ENCODE data around the gene KAZALD1. TPM values are rescaled to one million over a fixed set of nuclear protein-coding genes. Genes with fewer than 3 reads are reported as not detected.
A peak's percentile ranks its signal among the peaks of the same experiment; 100 is the strongest.

KAZALD1 gene
- total RNA-seq, 1 experiment from 2014 or later, result 1.8 TPM

- Mint-ChIP-seq H3K27ac (ENCODE audit: unreplicated experiment) (no peak overlapping the region), H3K4me3 (ENCODE audit: low read depth, unreplicated experiment) (no peak overlapping the region), H3K9me3 (ENCODE audit: low read depth, unreplicated experiment) (no peaks in the 10 kb centered on the region), H3K27me3 (ENCODE audit: unreplicated experiment) (no peaks in the 10 kb centered on the region), H3K4me1 (ENCODE audit: low read depth, unreplicated experiment) (peaks cover 27% of the 10 kb centered on the region), H3K36me3 (ENCODE audit: insufficient read depth, unreplicated experiment) (peaks cover 25% of the 10 kb centered on the region)
- BruUV-seq (replicated peaks), result no TSS peak
- intact Hi-C loops (cut with micrococcal nuclease; ENCODE audit: unreplicated experiment), result no loop called here
- DNase-seq, result no peak
- CTCF ChIA-PET, result no interaction called here
- TF ChIP-seq, protein P1, sequence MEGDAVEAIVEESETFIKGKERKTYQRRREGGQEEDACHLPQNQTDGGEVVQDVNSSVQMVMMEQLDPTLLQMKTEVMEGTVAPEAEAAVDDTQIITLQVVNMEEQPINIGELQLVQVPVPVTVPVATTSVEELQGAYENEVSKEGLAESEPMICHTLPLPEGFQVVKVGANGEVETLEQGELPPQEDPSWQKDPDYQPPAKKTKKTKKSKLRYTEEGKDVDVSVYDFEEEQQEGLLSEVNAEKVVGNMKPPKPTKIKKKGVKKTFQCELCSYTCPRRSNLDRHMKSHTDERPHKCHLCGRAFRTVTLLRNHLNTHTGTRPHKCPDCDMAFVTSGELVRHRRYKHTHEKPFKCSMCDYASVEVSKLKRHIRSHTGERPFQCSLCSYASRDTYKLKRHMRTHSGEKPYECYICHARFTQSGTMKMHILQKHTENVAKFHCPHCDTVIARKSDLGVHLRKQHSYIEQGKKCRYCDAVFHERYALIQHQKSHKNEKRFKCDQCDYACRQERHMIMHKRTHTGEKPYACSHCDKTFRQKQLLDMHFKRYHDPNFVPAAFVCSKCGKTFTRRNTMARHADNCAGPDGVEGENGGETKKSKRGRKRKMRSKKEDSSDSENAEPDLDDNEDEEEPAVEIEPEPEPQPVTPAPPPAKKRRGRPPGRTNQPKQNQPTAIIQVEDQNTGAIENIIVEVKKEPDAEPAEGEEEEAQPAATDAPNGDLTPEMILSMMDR (IDR thresholded peaks at IDR 0.05; ENCODE audit: unreplicated experiment), result no peak
Observed at GRCh38 chr10:101040061-101040460, 21.7 kb upstream of the KAZALD1 start.

DNA sequence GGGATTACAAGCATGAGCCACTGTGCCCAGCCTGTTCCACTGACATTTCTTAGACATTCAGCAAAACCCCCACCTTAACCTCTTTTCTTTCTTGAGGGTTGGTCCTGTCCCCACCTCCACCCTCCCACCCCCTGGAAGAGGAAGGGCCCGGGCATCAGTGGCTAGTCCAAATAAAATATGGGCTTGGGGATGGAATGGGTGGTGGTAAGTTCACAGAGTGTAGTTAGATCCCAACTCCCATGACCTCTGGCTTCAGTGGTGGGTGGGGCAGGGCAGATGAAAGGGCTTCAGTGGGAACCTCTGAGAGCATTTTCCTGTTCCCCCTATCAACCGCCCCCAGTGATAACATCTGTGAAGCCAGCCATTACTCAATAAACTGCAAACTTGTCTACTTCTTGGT is 20.9 kb upstream of the KAZALD1 start:
- intact Hi-C loops (cut with micrococcal nuclease; ENCODE audit: unreplicated experiment), result no loop called here
- DNase-seq, result no peak
- H3K36me3 Mint-ChIP-seq (ENCODE audit: insufficient read depth, unreplicated experiment), result peaks cover 25% of the 10 kb centered on the region
- no peaks in the 10 kb centered on the region for H3K9me3 Mint-ChIP-seq (ENCODE audit: low read depth, unreplicated experiment)
- peak overlapping the region; percentile 30 for H3K27ac Mint-ChIP-seq (ENCODE audit: unreplicated experiment)
- BruUV-seq (replicated peaks), result no TSS peak
- TF ChIP-seq, protein P1 (IDR thresholded peaks at IDR 0.05; ENCODE audit: unreplicated experiment), result no peak
- H3K4me1 Mint-ChIP-seq (ENCODE audit: low read depth, unreplicated experiment), result peaks cover 27% of the 10 kb centered on the region
- H3K27me3 Mint-ChIP-seq (ENCODE audit: unreplicated experiment), result peaks cover 2% of the 10 kb centered on the region
- no peak overlapping the region for H3K4me3 Mint-ChIP-seq (ENCODE audit: low read depth, unreplicated experiment)
- CTCF ChIA-PET, result interaction anchor here (0.7 to 2.8 kb wide), 9 partner anchors 9 to 426 kb away, joined by 3 to 26 read pairs (median 6); no protein-coding TSS in a partner anchor

GRCh38 chr10:101041252-101041761 is 20.5 kb upstream of the KAZALD1 start:
- H3K9me3 Mint-ChIP-seq (ENCODE audit: low read depth, unreplicated experiment), result no peaks in the 10 kb centered on the region
- TF ChIP-seq, protein P1 (IDR thresholded peaks at IDR 0.05; ENCODE audit: unreplicated experiment), result peak; percentile 55
- H3K4me1 Mint-ChIP-seq (ENCODE audit: low read depth, unreplicated experiment), result peaks cover 27% of the 10 kb centered on the region
- H3K27ac Mint-ChIP-seq (ENCODE audit: unreplicated experiment), result peak overlapping the region; percentile 30
- no TSS peak for BruUV-seq (replicated peaks)
- peaks cover 22% of the 10 kb centered on the region for H3K36me3 Mint-ChIP-seq (ENCODE audit: insufficient read depth, unreplicated experiment)
- H3K27me3 Mint-ChIP-seq (ENCODE audit: unreplicated experiment), result peaks cover 7% of the 10 kb centered on the region
- intact Hi-C loops (cut with micrococcal nuclease; ENCODE audit: unreplicated experiment), result no loop called here
- CTCF ChIA-PET, result interaction anchor here (0.7 to 2.8 kb wide), 13 partner anchors 9 to 543 kb away, joined by 3 to 26 read pairs (median 5); no protein-coding TSS in a partner anchor
- H3K4me3 Mint-ChIP-seq (ENCODE audit: low read depth, unreplicated experiment), result no peak overlapping the region
- peak; percentile 72 for DNase-seq

- Mint-ChIP-seq H3K4me1 (ENCODE audit: low read depth, unreplicated experiment) (peaks cover 27% of the 10 kb centered on the region), H3K9me3 (ENCODE audit: low read depth, unreplicated experiment) (no peaks in the 10 kb centered on the region), H3K36me3 (ENCODE audit: insufficient read depth, unreplicated experiment) (peaks cover 20% of the 10 kb centered on the region), H3K27me3 (ENCODE audit: unreplicated experiment) (peaks cover 14% of the 10 kb centered on the region), H3K27ac (ENCODE audit: unreplicated experiment) (peak overlapping the region; percentile 99), H3K4me3 (ENCODE audit: low read depth, unreplicated experiment) (peak overlapping the region; percentile 88)
- TF ChIP-seq, protein P1 (IDR thresholded peaks at IDR 0.05; ENCODE audit: unreplicated experiment), result no peak
- no TSS peak for BruUV-seq (replicated peaks)
- intact Hi-C loops (cut with micrococcal nuclease; ENCODE audit: unreplicated experiment), result no loop called here
- CTCF ChIA-PET, result interaction anchor here (1.0 to 2.8 kb wide), 8 partner anchors 8 to 100 kb away, joined by 3 to 26 read pairs (median 6); no protein-coding TSS in a partner anchor
- DNase-seq, result no peak
Observed at GRCh38 chr10:101042118-101042517, 19.7 kb upstream of the KAZALD1 start.
